Adipose tissue (tissue), 3 donors: ENCODE data around the gene DIO1. TPM values are rescaled to one million over a fixed set of nuclear protein-coding genes. Genes with fewer than 3 reads are reported as not detected.
"Not testable (repeated sequence)": the region's sequence is repeated elsewhere in the genome, so short reads cannot be mapped to it uniquely, and the experiment has no call there.

Experiments
- H3K27ac ChIP-seq: one replicate; pipeline ENCODE4 v1.5.1; 2013; ENCODE audit warnings: low read depth, low read length
- WGBS, 3 donors: extraction: QIAGEN DNeasy Blood & Tissue Kit; methylation state at CpG; one replicate each; pipeline ENCODE4 v1.1.7; 2013; 5-methylcytosine and 5-hydroxymethylcytosine counted together
- polyA plus RNA-seq, 3 donors: library from polyadenylated mRNA; stranded (reverse); fragments of 200-250 nt; gene quantifications; one replicate each; pipeline ENCODE4 v1.2.3, GENCODE V29; 2013
- donor health status: healthy with polysubstance abuse.
- donor health status: Bipolar disorder and iron deficiency.
- donor health status: healthy.

Gene DIO1
- not detected for polyA plus RNA-seq

- H3K27ac ChIP-seq = no peak within 1 kb of the TSS
- 54 to 84% (median 79%) methylated on average over 14 of the region's 14 CpGs for WGBS, 3 donors
These were observed at the start of gene DIO1 for GRCh38 chr1:53893999-53894636. DIO1 (plus strand) TSS chr1:53894187; CDS start chr1:53894211, 24 bp downstream.

DNA sequence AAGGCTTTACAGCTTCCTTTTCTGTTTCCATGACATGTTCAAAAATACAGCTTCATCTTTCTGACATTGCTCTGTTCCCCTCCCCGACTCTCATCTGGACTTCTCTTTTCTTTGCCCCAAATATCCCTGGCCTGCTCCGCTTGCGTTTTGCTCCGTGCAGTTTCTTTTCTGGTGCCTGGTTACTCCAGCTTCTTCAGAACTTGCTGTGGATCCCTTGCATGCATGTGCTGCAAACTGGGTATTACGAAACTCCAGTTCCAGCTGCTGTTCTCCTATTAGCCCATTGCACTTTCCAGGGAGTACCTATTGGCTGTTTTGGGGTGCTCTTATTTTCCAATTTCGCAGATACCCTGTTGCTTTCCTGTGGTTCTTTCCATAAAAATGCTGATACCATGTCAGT, 46.0 kb upstream of the DIO1 start:
- H3K27ac ChIP-seq = no peak overlapping the region
- WGBS, 3 donors = 82 to 90% (median 86%) methylated on average over 6 of the region's 6 CpGs

DNA sequence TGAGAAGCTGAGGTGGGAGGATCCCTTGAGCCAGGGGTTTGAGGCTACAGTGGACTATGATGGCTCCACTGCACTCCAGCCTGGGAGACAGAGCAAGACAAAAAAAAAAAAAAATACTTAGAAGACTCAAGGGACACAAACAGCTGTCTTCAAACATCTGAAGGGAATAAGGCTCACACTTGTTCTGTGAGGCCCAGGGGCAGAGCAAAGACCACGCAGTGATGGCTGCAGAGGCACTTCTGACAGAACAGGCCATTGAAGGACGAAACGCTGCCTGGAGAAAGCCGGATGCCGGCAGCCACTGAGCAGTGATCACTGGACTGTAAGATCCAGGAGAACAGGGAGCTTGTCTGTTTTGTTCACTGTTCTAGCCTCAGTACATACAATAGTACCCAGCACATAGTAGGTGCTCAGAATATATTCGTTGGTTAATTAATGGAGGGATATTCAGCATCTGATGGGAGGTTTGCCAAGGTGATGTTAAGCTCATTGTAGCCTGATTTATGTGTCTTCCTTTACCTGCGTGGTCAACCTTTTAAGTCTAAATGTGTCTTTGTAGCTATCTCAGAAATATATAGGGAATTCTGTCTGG, 43.8 kb upstream of the DIO1 start:
- no peak overlapping the region for H3K27ac ChIP-seq
- WGBS, 3 donors = 81 to 89% (median 88%) methylated on average over 7 of the region's 7 CpGs

GRCh38 chr1:53851571-53852285, 42.3 kb upstream of the DIO1 start:
- 89 to 90% (median 89%) methylated on average over 9 of the region's 9 CpGs for WGBS, 3 donors
- H3K27ac ChIP-seq = no peak overlapping the region

- H3K27ac ChIP-seq = no peak overlapping the region
These were observed 33.0 kb upstream of the DIO1 start for GRCh38 chr1:53860967-53861411.

GRCh38 chr1:53862507-53862906, 31.5 kb upstream of the DIO1 start:
- WGBS, 3 donors = 59 to 76% (median 70%) methylated on average over 7 of the region's 7 CpGs

DNA sequence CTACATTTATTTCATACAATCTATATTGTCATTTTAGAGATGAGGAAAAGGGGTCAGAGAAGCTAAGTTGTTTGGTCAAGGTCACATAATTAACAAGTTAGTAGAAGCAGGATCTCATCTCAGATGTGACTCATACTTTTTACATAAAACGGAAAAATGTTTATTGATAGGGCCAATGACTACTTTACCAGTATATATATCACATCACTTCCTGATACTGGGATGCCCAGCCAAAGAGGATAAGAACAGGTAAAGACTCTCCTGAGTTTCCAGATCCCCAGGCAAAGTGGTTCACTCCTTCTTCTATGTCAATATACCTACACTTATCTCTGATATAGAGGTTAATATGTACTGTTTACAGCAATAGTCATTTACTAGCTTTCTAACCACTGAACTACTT, 25.4 kb upstream of the DIO1 start:
- H3K27ac ChIP-seq = no peak overlapping the region
- 38 to 95% (median 90%) methylated on average over 1 of the region's 1 CpG for WGBS, 3 donors

More at GRCh38 chr1:53862507-53862906, 31.5 kb upstream of the DIO1 start:
- H3K27ac ChIP-seq = no peak overlapping the region

- 79 to 91% (median 80%) methylated on average over 11 of the region's 11 CpGs for WGBS, 3 donors
- H3K27ac ChIP-seq = no peak overlapping the region
These were observed 24.4 kb upstream of the DIO1 start for GRCh38 chr1:53869454-53870117.

DNA sequence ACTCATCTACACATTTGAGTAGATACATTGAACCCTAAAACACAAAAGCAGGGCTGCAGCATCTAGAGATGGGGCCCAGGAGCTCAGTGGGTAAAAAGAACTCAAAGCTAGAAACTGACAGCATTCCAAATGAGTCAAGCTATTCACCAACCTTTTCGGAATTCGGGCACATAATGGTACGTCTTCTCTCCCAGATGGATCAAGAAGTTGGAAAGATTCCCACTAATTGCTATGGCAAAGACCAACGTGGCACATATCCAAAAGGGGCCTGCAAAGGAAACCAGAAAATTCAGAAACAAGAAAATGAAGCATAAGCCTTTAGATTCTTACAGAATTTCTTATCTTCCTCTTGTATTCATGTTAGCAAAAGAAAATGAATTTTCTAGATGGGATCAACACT, 22.8 kb upstream of the DIO1 start:
- whole genome bisulfite sequencing, 3 donors = 78 to 84% (median 79%) methylated on average over 4 of the region's 4 CpGs
- H3K27ac ChIP-seq = no peak overlapping the region

GRCh38 chr1:53871773-53872484, 22.1 kb upstream of the DIO1 start:
- H3K27ac ChIP-seq = no peak overlapping the region
- 64 to 83% (median 78%) methylated on average over 5 of the region's 5 CpGs for WGBS, 3 donors

GRCh38 chr1:53875150-53875549, 18.8 kb upstream of the DIO1 start:
- H3K27ac ChIP-seq = not testable (repeated sequence)
- WGBS, 3 donors = 91 to 97% (median 95%) methylated on average over 2 of the region's 2 CpGs

- no peak overlapping the region for H3K27ac ChIP-seq
- WGBS, 3 donors = 46 to 54% (median 54%) methylated on average over 5 of the region's 5 CpGs
These were observed 15.4 kb upstream of the DIO1 start for GRCh38 chr1:53878492-53879105.

DNA sequence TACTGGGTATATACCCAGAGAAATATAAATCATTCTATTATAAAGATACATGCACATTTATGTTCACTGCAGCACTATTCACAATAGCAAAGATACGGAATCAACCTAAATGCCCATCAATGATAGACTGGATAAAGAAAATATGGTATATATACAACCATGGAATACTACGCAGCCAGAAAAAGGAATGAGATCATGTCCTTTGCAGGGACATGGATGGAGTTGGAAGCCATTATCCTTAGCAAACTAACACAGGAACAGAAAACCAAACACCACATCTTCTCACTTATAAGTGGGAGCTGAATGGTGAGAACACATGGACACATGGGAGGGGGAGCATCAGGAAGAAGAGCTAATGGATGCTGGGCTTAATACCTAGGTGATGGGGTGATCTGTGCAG, 12.1 kb upstream of the DIO1 start:
- not testable (repeated sequence) for H3K27ac ChIP-seq
- 93 to 100% (median 99%) methylated on average over 2 of the region's 2 CpGs for WGBS, 3 donors

DNA sequence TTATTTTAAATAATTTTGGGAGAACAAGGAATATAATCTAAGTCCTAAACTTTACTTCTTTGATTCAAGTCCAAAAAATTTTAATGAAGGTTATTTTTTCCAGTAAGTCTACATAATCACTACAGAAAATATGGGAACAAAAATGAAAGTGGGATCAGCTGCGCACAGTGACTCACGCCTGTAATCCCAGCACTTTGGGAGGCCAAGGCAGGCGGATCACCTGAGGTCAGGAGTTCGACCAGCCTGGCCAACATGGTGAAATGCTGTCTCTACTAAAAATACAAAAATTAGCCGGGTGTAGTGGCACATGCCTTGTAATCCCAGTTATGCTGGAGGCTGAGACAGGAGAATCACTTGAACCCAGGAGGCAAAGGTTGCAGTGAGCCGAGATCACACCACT, 10.4 kb upstream of the DIO1 start:
- 95 to 98% (median 97%) methylated on average over 6 of the region's 6 CpGs for WGBS, 3 donors
- not testable (repeated sequence) for H3K27ac ChIP-seq

GRCh38 chr1:53888681-53889080, 5.3 kb upstream of the DIO1 start:
- 45 to 53% (median 53%) methylated on average over 2 of the region's 2 CpGs for WGBS, 3 donors
- no peak overlapping the region for H3K27ac ChIP-seq

DNA sequence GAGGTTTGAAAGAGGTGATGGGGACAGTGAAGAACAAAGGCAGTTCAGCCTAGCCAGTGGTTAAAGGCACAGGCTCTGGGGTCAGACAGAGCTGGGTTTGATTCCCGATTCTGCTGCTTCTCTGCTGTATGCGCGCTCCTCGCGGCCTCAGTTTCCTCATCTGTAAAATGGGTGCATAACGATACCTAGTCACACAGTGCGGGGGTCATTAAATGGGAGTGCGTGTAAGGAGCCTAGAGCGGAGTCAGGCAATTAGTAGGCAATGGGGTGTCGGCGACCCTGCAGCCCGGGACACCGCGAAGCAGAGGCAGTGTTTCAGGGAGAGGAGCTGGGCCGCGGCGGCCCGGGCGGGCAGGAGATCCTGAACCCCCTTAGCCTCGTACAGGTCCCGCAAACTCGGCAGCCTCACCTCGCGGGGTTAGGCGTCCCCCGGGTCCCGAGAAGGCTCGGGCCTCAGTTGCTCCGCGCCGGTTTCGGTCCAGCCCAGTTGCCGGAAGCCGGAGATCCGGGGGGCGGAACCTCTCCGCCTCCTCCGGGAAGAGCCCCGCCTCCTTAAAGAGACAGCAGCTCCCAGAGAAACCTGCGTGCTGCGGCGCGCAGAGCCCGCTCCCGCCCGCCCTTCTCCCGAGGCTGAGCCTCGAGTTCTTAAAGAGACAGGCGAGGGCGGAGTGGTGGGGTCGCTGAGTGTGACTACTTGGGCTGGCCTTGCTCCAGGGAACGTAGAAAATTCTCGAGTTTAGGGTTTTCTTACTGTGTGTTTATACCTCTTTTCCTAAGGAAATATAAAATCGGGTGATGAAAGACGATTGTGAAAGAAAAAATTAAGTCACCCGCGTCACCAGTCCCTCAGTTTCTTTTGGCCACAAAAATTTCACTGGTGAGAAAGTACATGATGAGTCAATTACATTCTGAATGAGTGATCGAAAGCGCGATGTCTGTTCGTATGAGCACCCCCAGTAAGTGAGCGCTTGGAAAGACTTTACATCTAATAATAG, 4.4 kb upstream of the DIO1 start, which contains the start of gene YIPF1:
Gene YIPF1 (minus strand): TSS at position 494 of the 995 bp plus-strand sequence. CDS start 860 bp downstream, outside the sequence.
- 3% methylated on average over 57 to 62 of the region's 62 CpGs for WGBS, 3 donors
- H3K27ac ChIP-seq = peak within 1 kb of the TSS; percentile 24

DNA sequence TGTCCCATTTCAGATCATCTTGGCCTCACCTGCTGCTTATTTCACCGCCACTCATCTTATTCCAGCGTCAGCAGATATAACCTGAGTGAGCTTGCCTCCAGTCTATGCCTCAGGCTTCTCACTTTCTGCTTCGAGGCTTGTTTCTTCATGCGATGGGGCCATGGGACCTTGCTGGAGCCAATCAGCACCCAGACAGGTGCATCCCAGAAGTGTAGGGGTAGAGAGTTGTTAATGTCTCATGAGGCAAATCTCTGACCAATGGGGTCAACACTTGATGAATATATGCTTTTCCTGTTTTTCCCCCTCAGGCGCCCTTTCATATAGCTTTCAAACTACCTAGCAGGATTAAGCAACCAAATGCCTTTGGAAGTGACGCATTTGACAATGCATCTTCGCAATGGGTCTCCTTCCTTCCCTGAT, 3.5 kb upstream of the DIO1 start:
- WGBS, 3 donors = 77 to 82% (median 78%) methylated on average over 7 of the region's 7 CpGs
- H3K27ac ChIP-seq = no peak overlapping the region
